ENCODE results near the gene BEAN1.

The BEAN1 gene

GRCh38 chr16:66471716-66472393 is 44.8 kb downstream of the BEAN1 start:
- no peak for DNase-seq

DNA sequence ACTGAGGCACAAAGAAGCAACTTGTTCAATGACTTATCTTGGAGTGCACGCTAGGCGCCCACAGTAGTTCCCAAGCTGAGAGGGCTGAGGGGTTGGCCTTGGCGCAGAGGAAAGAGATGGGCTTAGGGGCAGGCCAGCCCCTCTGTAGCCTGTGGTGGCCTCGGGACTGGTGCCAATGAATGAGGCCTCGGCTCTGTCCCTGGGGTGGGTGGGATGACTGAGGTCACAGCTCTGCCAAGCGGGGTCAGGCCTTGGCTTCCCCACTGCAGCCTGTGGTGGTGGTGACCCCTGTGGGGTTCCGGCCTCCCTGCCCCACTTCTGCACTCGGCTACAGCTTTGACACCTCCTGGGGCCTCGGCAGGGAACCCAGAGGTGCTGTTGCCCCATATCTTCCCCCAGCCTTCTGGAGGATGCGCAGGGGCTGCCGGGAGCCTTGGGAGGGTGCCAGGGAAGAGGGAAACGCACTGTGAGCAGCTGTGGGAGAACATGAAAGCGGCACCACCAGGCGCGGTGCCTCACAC is 46.0 kb downstream of the BEAN1 start:
- no peak for DNase-seq

GRCh38 chr16:66473654-66474519 is 46.8 kb downstream of the BEAN1 start:
- DNase-seq, result no peak

- DNase-seq, result no peak
Observed at GRCh38 chr16:66474750-66475199, 47.7 kb downstream of the BEAN1 start.

DNA sequence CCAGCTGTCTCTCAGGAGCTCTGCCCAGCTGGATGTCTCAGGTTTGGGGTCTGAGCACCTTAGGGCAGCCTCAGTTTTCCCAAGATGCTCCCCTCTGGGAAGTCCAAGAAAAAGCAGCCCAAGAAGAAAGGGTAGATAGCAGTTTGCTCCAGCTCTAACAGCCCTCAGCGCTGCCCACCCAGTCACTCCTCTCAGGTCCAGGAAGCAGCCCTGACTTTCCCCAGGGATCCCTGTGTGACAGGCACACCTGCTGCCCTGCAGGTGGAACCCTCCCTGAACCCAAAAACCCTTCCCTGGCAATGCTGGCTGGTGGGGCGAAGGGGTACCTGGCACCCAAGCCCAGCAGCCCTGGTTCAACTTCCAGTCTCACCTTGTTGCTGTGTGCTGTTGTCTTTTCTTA is 48.1 kb downstream of the BEAN1 start:
- DNase-seq, result no peak

GRCh38 chr16:66476328-66477027 is 49.4 kb downstream of the BEAN1 start:
- DNase-seq, result no peak

DNA sequence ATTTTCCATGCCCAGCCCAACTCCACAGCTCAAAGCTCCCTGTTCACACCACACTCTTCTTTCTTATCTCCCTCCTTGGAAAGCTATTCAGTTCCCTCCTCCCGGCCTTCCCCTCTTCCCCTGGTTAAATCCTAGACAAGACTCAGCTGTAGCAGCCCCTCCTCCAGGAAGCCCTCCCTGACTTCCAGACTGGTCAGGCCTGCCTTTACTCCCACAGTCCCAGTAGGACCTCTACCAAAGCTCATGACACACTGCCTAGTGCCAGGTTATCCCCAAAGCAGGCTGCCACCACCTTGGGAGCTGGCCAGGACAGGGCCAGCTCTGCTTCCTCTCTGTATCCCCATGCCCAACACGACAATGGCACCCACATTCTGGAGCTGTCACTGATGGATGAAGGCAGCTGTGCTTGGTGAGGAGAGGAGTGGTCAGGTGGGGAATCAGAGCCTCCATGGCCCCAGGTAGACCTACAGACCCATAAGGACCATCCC is 50.0 kb downstream of the BEAN1 start:
- DNase-seq, result no peak

DNA sequence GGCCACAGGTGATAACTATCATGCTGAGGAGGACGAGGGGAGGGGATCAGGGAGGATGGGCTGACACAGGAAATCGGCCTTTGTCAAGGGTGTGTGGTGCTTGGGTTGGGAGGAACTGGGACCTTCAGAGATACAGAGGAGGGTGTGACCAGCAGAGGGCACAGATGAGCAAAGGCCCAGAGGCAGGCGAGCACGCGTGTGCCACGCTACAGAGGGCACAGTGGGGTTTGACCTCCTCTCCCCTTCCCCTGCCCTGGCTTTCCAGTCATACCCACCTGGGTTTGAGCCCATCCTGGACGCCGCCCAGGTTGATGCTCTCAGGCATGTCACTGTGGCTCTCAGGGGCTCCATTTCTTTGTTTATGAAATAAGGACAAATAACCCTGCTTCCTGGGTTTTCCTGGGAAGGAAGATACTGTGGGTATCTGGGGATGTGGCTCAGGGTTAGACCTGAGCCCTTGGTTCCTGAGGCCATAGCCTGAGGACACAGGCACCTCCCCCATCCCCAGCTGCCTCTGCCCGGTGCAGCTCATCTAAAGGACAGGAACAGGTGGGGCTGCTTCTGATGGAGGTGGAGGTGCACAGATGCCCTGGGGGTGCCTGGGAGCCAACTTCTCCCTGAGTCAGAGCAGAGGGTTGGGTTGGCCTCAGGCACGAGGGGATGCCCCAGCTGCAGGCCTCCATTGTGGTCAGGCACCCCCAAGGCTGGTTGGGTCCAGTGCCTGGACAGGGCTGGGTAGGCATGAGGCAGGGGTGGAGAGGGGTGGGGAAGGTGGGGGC is 51.8 kb downstream of the BEAN1 start:
- DNase-seq, result no peak

DNA sequence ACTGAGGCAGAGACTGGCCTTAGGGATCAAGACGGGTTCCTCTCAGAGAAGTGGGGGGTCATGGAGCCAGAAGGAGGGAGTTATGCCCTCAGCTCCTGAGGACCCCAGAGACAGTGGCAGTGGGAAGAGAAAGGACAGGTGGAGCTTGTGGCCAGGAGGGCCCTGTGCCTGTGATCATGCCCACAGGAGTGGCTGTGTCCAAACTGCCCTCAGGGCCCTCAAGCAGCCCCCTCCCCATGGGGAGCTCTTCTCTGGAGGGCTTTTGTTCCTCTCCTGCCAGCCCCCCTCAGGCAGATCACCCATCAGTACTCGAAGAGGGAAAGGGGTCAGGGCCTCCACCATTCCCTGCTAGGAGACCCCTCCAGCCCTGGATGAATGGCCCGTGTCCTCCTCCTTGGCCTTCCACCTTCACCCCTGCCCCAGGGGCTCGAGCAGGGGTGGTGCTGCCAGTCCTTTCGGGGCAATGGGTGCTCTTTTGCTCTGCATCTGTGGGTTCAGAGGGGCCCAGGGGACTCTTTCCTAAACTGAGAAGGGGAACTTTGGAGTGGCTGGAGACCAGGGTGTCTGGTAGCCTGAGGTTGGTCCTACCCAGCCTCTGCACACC is 52.7 kb downstream of the BEAN1 start:
- DNase-seq, result no peak

DNA sequence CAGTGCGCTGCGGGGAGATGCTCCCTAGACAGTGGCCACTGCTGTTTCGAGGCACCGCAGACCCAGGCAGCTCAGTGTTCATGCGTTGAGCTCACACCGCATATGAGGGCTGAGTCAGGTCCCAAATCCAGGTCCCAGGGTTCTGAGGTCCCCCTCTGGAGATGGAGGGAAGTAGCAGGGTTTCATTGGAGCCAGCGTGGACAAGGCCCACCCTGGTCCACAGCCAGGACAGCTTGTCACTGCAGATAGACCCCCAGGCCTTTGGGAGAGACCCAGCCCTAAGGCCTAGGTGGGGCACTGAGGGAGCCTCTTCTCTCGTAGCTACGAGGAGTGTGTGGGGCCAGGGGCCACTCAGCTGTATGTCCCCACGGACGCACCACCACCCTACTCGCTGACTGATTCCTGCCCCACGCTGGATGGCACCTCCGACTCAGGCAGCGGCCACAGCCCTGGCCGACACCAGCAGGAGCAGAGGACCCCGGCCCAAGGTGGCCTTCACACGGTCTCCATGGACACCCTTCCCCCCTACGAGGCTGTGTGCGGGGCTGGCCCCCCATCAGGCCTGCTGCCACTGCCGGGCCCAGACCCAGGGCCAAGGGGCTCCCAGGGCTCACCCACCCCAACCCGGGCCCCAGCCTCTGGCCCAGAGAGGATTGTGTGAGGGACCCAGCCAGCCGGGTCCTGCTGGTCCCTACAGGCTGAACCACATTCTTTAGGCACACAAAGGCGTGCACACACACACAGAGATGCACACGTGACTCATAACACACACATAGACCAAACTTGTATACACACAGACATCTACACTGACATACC is 53.4 kb downstream of the BEAN1 start:
- DNase-seq, result no peak

- no peak for DNase-seq
Observed at GRCh38 chr16:66481081-66481942, 54.2 kb downstream of the BEAN1 start.

- DNase-seq, result no peak
Observed at GRCh38 chr16:66481943-66482390, 54.9 kb downstream of the BEAN1 start.

GRCh38 chr16:66483689-66484452 is 56.8 kb downstream of the BEAN1 start:
- peak; percentile 24 for DNase-seq

DNA sequence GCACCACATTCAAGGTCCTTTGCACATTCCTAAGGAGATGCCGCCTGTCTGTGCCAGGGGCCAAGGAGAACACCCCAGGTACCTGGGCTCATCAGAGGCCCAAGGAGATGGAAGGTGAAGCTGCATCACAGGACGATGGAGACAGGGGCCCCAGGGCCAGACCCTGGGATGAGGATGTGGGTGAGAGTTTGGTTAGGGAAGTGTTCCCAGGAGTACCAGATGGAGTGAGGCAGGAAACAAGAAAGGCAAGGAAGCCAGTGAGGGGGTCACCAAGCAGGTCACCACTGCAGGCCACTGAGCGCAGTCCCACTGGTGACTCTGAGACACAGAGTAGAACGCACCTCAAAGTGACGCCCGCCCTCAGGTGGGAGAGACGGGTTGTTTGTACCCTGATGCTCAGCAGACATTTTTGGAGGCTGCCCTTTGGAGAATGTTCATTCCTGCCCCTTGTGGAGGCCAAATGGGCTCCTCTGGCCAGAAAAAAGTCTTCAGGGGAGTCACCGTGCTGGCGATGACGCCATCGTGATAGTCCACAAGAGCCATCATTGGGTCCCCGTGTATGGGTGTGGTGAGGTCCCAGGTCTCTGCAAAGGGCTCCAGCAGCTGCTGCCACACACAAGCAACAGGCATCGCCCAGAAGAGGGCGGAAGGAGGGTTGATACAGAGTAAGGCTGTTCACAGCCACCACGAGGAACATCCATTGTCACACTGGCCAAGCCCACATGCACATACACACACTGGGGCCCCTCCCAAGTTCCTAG is 57.5 kb downstream of the BEAN1 start:
- no peak for DNase-seq

DNA sequence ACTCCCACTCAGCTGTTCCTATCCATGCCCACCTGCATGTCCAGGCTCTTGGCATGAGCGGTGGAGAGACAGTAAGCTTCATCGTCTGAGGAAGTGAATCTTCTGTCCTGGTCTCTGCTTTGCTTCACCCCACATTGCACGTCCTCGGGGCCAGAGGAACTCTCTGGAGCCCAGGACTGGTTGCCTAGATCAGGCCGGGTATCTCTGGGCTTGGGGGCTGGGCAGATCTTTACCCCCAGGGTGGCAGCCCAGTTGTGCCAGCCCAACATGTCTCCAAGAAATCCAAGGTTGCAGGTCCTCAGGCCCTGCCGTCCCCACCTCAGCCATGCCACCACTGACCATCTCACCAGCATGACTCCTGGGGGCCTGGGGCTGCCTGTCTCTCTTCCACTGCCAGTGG is 58.3 kb downstream of the BEAN1 start:
- no peak for DNase-seq

DNA sequence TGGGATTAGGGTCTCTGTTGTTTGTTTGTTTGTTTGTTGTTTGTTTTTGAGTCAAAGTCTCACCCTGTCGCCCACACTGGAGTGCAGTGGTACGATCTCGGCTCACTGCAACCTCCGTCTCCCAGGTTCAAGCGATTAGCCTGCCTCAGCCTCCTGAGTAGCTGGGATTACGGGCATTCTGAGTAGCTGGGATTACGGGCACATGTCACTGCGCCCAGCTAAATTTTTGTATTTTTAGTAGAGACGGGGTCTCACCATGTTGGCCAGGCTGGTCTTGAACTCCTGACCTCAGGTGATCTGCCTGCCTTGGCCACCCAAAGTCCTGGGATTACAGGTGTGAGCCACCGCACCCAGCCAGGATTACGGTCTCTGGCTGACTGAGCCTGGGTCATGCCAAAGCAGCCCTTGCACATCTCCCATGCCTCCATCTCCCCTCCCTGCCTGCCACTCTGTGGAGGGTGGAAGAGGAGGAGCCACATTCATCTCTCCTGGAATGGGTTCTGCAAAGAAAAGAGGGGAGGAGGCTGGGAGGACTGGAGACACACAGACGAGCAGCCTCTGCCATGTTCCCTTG is 59.2 kb downstream of the BEAN1 start:
- DNase-seq, result no peak

GRCh38 chr16:66486773-66487579 is 59.9 kb downstream of the BEAN1 start:
- no peak for DNase-seq
